Gastrocnemius medialis (tissue), 4 donors: ENCODE results near the gene SLC30A2.

Experiments
- CTCF ChIP-seq, 5 experiments: fragments of 450-650 bp in 3 of 5; fragments of 200-600 bp in 2 of 5; sonication (generic) in 2 of 5; IDR thresholded peaks in 4 of 5; conservative IDR thresholded peaks in 1 of 5; 1 replicate in 4 of 5; 2 replicates in 1 of 5; pipeline ENCODE4 v1.5.1; 2016 to 2019; ENCODE audit warnings: antibody characterized with exemption in 5 of 5, mild to moderate bottlenecking in 3 of 5, moderate library complexity in 3 of 5
- POLR2A ChIP-seq, 2 donors: fragments of 450-650 bp; IDR thresholded peaks; one replicate each; pipeline ENCODE4 v1.6.1; 2017; ENCODE audit warnings: antibody characterized with exemption in 2 of 2, mild to moderate bottlenecking in 2 of 2, moderate library complexity in 2 of 2

DNA sequence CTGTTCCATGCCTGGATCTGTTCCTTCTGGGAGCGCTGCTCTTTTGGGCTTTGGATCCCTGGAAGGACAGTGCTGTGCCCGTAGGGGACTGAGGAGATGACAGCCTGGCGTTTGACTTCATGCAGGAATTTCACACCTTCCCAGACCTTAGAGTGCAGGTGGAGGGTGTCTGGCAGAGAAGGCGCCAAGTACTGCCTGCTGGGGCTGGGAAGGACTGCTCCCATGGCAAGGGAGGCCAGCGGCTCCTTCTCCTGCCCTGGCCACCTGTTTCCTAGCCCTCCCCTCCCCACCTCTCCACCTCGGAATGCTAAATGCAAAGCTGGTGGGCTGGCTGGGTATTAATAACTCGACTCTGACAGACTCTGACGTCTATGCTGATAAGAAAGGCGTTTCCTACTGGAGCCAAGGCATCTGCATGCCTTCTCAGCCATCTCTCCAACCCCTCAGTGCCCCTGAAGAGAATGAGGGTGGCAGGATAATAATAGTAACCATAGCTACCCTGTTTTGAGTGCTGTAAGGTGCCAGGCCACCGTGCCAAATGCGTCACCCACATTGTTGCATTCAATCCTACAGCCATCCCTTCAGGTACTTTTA, 48.3 kb upstream of the SLC30A2 start:
- TF ChIP-seq CTCF (IDR thresholded peaks at IDR 0.05 in 4 of 5, conservative IDR thresholded peaks at IDR 0.05 in 1 of 5) = no peak
- TF ChIP-seq POLR2A (IDR thresholded peaks at IDR 0.05) = no peak
